B cell (primary cell): ENCODE measurements around the gene LAMC3. TPM values are rescaled to one million over a fixed set of nuclear protein-coding genes. Genes with fewer than 3 reads are reported as not detected.

ENCODE experiments used
- ATAC-seq: fragments of 200-7000 bp; cut with Tn5 transposase; one replicate; pipeline ENCODE4 v1.10.0; 2021; ENCODE audit warnings: low read depth, mild to moderate bottlenecking, moderate number of reproducible peaks, moderate library complexity
- CTCF ChIA-PET: fragments of 350-600 bp; sonication (Branson Sonifier 250); formaldehyde crosslinking; loops from one replicate; lab custom pipeline; 2021; ENCODE audit warnings: antibody characterized with exemption, inconsistent platforms; lab: Charles Lee
- POLR2A ChIA-PET: fragments of 350-600 bp; sonication (Branson Sonifier 250); formaldehyde crosslinking; loops from one replicate; lab custom pipeline; 2021; ENCODE audit warnings: antibody characterized with exemption; lab: Charles Lee
- DNase-seq: peaks from one replicate; pipeline ENCODE4 v3.0.0; 2013
- H2AFZ ChIP-seq: 2 replicates; pipeline ENCODE4 v1.6.1; 2012; ENCODE audit warnings: mild to moderate bottlenecking, low read depth, low read length; ENCODE audit not compliant: insufficient read depth, poor library complexity, severe bottlenecking
- H3K27ac ChIP-seq, 2 donors: 1 replicate in 1 of 2; 2 replicates in 1 of 2; pipeline ENCODE4 v1.5.1; 2012 to 2013; ENCODE audit warnings: low read length in 2 of 2, mild to moderate bottlenecking in 2 of 2, moderate library complexity in 1 of 2
- H3K27me3 ChIP-seq, 4 experiments: fragments of 200-600 bp in 1 of 4; sonication (generic) in 1 of 4; replicated peaks in 1 of 4; 1 replicate in 2 of 4; 2 replicates in 2 of 4; pipeline versions ENCODE4 v1.6.1 to v1.7.0; 2013 to 2016; ENCODE audit warnings: low read length in 3 of 4, mild to moderate bottlenecking in 2 of 4, mixed read lengths in 1 of 4, moderate library complexity in 1 of 4; ENCODE audit not compliant: insufficient read depth in 4 of 4, control insufficient read depth in 3 of 4; ENCODE audit errors: control extremely low read depth in 1 of 4
- H3K36me3 ChIP-seq, 2 experiments: replicated peaks in 1 of 2; 1 replicate in 1 of 2; 2 replicates in 1 of 2; pipeline versions ENCODE4 v1.6.1 to v1.7.1; 2013; ENCODE audit warnings: low read length in 1 of 2; ENCODE audit not compliant: insufficient read depth in 2 of 2, control insufficient read depth in 1 of 2; ENCODE audit errors: control extremely low read depth in 1 of 2, extremely low read depth in 1 of 2
- H3K4me1 ChIP-seq, 2 donors: fragments of 200-600 bp in 1 of 2; sonication (generic) in 1 of 2; 1 replicate in 1 of 2; 2 replicates in 1 of 2; pipeline versions ENCODE4 v1.5.1 to v1.6.1; 2013 to 2017; ENCODE audit warnings: low read length in 2 of 2; ENCODE audit not compliant: control insufficient read depth in 2 of 2, insufficient read depth in 2 of 2
- H3K4me2 ChIP-seq: replicated peaks from 2 replicates; pipeline ENCODE3; 2012; ENCODE audit warnings: mild to moderate bottlenecking, low read depth, low read length; ENCODE audit not compliant: poor library complexity, severe bottlenecking
- H3K4me3 ChIP-seq, 5 experiments: fragments of 200-600 bp in 1 of 5; sonication (generic) in 1 of 5; 1 replicate in 3 of 5; 2 replicates in 2 of 5; pipeline versions ENCODE4 v1.5.1 to v1.7.0; 2011 to 2016; ENCODE audit warnings: low read length in 4 of 5, mild to moderate bottlenecking in 4 of 5, low read depth in 2 of 5, control low read depth in 1 of 5, moderate library complexity in 1 of 5; ENCODE audit not compliant: insufficient read depth in 1 of 5; ENCODE audit errors: control extremely low read depth in 1 of 5, extremely low read depth in 1 of 5
- H3K79me2 ChIP-seq: fragments of 200-600 bp; sonication (generic); one replicate; pipeline ENCODE4 v1.6.0; 2016; ENCODE audit warnings: low read length; ENCODE audit not compliant: control insufficient read depth, insufficient read depth
- H3K9ac ChIP-seq: fragments of 200-600 bp; sonication (generic); 2 replicates; pipeline ENCODE4 v1.6.1; 2017; ENCODE audit warnings: mild to moderate bottlenecking, low read length, moderate library complexity
- H3K9me3 ChIP-seq, 3 donors: one replicate each; pipeline versions ENCODE4 v1.6.1 to v1.7.1; 2013; ENCODE audit warnings: low read length in 2 of 3; ENCODE audit not compliant: control insufficient read depth in 2 of 3, insufficient read depth in 1 of 3; ENCODE audit errors: control extremely low read depth in 1 of 3
- H4K20me1 ChIP-seq: 2 replicates; pipeline ENCODE4 v1.6.0; 2012; ENCODE audit warnings: mild to moderate bottlenecking, low read length; ENCODE audit not compliant: insufficient read depth, control insufficient read depth, poor library complexity, severe bottlenecking
- H3K27ac Mint-ChIP-seq: one replicate; pipeline ENCODE4 v1.8.0; 2021; ENCODE audit warnings: mixed read lengths
- H3K27me3 Mint-ChIP-seq: one replicate; pipeline ENCODE4 v1.8.0; 2021; ENCODE audit warnings: mixed read lengths
- H3K4me1 Mint-ChIP-seq: one replicate; pipeline ENCODE4 v1.8.0; 2021; ENCODE audit warnings: mixed read lengths
- H3K4me3 Mint-ChIP-seq: one replicate; pipeline ENCODE4 v1.8.0; 2021; ENCODE audit warnings: mixed read lengths
- H3K9me3 Mint-ChIP-seq: one replicate; pipeline ENCODE4 v1.8.0; 2022; ENCODE audit warnings: mixed read lengths; ENCODE audit not compliant: insufficient read depth
- CTCF ChIP-seq: fragments of 200-600 bp; IDR thresholded peaks from one replicate; pipeline ENCODE4 v1.8.0; 2022; ENCODE audit warnings: antibody characterized with exemption, mild to moderate bottlenecking
- EZH2 ChIP-seq: IDR thresholded peaks from 2 replicates; pipeline ENCODE4 v1.6.1; 2012; ENCODE audit warnings: borderline replicate concordance, low read depth, mild to moderate bottlenecking, moderate library complexity, low read length; ENCODE audit not compliant: insufficient read depth, poor library complexity, severe bottlenecking
- WGBS: methylation state at CpG from one replicate; pipeline ENCODE4 v1.1.5; 2013; ENCODE audit warnings: missing lambda C conversion rate; ENCODE audit not compliant: insufficient coverage; 5-methylcytosine and 5-hydroxymethylcytosine counted together
- intact Hi-C: fragments of 100-400 bp; cut with micrococcal nuclease; formaldehyde crosslinking; loops from one replicate; pipeline ENCODE4 v1.10.0; 2022
- polyA plus RNA-seq: library from polyadenylated mRNA; depleted of rRNA; stranded (reverse); fragments of >200 nt; gene quantifications from 2 replicates; pipeline ENCODE4 v1.2.3, GENCODE V29; 2012
- total RNA-seq, 2 donors: library from RNA; stranded (reverse); fragments of 120-200 nt in 1 of 2; gene quantifications; 1 replicate in 1 of 2; 2 replicates in 1 of 2; pipeline versions ENCODE4 v1.2.3 to v1.2.4, GENCODE V29; 2013 to 2022

Gene LAMC3
- total and polyA plus RNA-seq, 2 donors (not counting 1 experiment from before 2014, with no cell fraction given) = 0.25 to 0.45 TPM

- Mint-ChIP-seq H3K9me3 (no peaks in the 10 kb centered on the region), H3K27me3 (no peaks in the 10 kb centered on the region), H3K4me3 (no peak overlapping the region), H3K27ac (no peak overlapping the region), H3K4me1 (no peaks in the 10 kb centered on the region)
- intact Hi-C loops = no loop called here
- H3K9ac ChIP-seq = no peak overlapping the region
- TF ChIP-seq EZH2 = no peak
- no peak overlapping the region for H3K27ac ChIP-seq
- H3K27me3 ChIP-seq = no peaks in the 10 kb centered on the region
- no peak overlapping the region for H3K4me2 ChIP-seq
- H3K79me2 ChIP-seq = no peaks in the 10 kb centered on the region
- no peak overlapping the region for H3K4me3 ChIP-seq
- ChIA-PET POLR2A (no interaction called here), CTCF (no interaction called here)
- ATAC-seq (no peak), DNase-seq (no peak)
- no peaks in the 10 kb centered on the region for H4K20me1 ChIP-seq
- H3K36me3 ChIP-seq = no peaks in the 10 kb centered on the region
- no peak overlapping the region for H2AFZ ChIP-seq
- no peaks in the 10 kb centered on the region for H3K4me1 ChIP-seq
- no peaks in the 10 kb centered on the region for H3K9me3 ChIP-seq
- 82% methylated on average over 24 of the region's 24 CpGs for WGBS
Observed at GRCh38 chr9:130986356-130986965, 22.5 kb upstream of the LAMC3 start.

GRCh38 chr9:130987054-130987453, 21.9 kb upstream of the LAMC3 start:
- no peaks in the 10 kb centered on the region for H3K27me3 ChIP-seq
- H4K20me1 ChIP-seq = no peaks in the 10 kb centered on the region
- Mint-ChIP-seq H3K27ac (no peak overlapping the region), H3K9me3 (no peaks in the 10 kb centered on the region), H3K4me3 (no peak overlapping the region), H3K27me3 (no peaks in the 10 kb centered on the region), H3K4me1 (no peaks in the 10 kb centered on the region)
- ATAC-seq (no peak), DNase-seq (no peak)
- no peak overlapping the region for H3K4me2 ChIP-seq
- no peaks in the 10 kb centered on the region for H3K9me3 ChIP-seq
- H3K9ac ChIP-seq = no peak overlapping the region
- H3K4me1 ChIP-seq = no peaks in the 10 kb centered on the region
- ChIA-PET CTCF (no interaction called here), POLR2A (no interaction called here)
- H2AFZ ChIP-seq = no peak overlapping the region
- 95% methylated on average over 6 of the region's 7 CpGs for WGBS
- H3K79me2 ChIP-seq = no peaks in the 10 kb centered on the region
- no peaks in the 10 kb centered on the region for H3K36me3 ChIP-seq
- intact Hi-C loops = no loop called here
- H3K4me3 ChIP-seq = no peak overlapping the region
- H3K27ac ChIP-seq = no peak overlapping the region
- TF ChIP-seq CTCF (no peak), EZH2 (no peak)
